SH-SY5Y (cell line): Measurements from ENCODE around the gene CALB2.

ENCODE experiments used
- GATA2 ChIP-seq: IDR thresholded peaks from 2 replicates; pipeline ENCODE4 v1.6.1; 2011; ENCODE audit warnings: mild to moderate bottlenecking, low read depth, low read length
- GATA3 ChIP-seq: IDR thresholded peaks from 2 replicates; pipeline ENCODE4 v1.6.1; 2011; ENCODE audit warnings: low read depth, mild to moderate bottlenecking, low read length, moderate library complexity

GRCh38 chr16:71423016-71423415 is 64.5 kb downstream of the CALB2 start:
- TF ChIP-seq GATA3 (no peak), GATA2 (no peak)
